Measurements from ENCODE around the gene ALPI.

The ALPI gene

DNA sequence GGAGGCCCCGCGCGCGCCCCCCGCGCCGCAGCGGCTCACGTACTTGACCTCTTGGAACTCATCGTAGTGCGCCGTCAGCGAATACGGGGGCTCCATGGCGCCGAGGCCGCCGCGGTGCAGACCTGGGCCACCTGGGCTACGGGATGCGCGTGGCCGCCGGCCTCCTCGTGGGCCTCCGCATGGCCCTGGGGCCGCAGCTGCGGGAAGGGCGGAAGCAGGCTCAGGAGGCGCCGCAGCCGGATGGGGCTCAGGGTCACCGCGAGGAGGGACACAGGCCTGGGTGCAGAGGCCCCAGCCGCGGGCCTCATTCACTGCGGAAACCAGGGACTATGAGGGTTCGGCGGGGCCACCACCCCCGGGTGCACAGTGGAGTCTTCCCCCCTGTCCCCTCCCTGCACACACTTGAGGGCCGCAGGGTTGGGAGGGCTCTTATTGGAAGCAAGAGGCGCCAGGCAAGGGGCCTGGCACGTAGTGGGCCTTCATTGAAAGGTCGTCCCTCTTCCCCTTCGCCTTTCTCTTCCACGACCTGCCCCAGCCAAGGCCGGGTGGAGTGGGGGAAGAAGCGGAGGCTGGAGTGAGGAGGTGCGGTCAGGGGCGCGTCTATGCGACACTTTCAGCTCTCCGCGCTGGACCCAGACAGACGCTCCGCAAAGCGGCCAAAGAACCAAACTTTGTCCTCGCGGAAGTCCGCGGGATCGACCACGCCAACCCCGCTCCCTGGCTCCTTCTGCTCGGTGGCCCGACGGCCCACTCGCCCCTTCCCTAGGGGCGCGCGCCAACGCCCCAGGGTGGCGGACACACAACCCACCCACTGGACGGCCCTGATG is 30.8 kb downstream of the ALPI start:
- no peak for DNase-seq

- DNase-seq: no peak
These were observed 31.6 kb downstream of the ALPI start, which contains the start of gene ECEL1 for GRCh38 chr2:232487385-232488096. Gene ECEL1, minus strand, starts transcription at chr2:232487834. Its CDS starts 1,181 bp downstream, at chr2:232486653.

- no peak for DNase-seq
These were observed 32.3 kb downstream of the ALPI start for GRCh38 chr2:232488097-232488711.

DNA sequence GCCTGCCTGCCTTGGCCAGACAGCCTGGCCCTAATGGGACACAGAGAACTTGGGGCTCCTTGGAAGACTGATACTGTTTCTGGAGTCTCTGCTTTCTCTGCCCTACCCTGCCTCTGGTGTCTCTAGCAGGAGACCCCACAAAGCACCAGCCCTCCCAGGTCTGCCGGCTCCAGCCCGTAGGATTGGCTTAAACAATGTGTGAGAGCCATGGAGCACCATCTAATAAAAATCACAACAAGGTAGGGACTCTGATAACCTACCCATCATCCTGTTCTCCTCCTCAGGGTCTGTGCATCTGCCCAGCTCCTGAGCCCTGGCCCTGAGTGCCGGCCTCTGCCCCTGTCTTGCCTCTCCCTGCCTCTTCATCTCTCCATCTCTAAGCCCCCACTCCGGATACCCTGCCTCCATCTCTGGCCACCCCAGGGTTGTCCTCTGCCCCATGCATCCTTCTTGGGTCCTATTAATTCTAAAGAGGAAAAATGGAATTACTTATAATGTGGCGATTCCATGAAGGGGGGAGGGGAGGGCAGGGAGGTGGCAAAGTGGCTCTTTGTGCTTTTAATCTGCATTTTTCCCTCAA is 32.9 kb downstream of the ALPI start:
- no peak for DNase-seq

DNA sequence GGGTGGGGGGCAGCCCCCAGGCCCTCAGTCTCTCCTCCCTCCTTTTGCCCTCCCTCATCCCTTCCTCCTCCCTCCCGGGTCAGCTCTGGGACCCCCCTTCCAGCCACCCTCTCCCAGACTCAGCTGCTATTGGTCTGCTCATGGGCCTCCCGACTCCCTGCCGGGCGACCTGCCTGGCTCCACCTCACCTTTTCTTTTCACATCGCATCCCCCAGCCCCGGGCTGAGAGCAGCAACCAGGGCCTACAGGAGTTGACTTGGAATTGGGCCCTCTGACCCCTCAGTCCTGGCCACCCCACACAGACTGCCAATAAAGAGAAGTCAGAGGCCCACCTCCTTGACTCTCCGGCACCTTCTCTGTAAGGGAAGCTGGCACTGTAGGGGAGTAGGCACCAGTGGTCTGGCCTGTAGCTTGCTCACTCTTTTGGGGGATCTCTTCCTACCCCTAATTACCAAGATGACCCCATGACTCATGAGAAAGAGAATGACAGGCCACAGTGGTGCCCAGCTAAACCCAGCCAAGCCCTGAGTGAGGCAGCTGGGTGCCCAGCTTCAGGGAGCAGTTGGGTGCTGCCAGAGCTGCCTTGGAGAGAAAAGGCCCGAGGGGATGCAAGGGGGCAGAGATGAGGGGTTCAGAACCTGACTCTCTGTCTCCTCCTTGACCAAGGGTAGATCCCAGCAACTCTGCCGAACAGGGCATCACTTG is 33.7 kb downstream of the ALPI start:
- DNase-seq: no peak

- DNase-seq: no peak
These were observed 34.5 kb downstream of the ALPI start for GRCh38 chr2:232490221-232491138.

DNA sequence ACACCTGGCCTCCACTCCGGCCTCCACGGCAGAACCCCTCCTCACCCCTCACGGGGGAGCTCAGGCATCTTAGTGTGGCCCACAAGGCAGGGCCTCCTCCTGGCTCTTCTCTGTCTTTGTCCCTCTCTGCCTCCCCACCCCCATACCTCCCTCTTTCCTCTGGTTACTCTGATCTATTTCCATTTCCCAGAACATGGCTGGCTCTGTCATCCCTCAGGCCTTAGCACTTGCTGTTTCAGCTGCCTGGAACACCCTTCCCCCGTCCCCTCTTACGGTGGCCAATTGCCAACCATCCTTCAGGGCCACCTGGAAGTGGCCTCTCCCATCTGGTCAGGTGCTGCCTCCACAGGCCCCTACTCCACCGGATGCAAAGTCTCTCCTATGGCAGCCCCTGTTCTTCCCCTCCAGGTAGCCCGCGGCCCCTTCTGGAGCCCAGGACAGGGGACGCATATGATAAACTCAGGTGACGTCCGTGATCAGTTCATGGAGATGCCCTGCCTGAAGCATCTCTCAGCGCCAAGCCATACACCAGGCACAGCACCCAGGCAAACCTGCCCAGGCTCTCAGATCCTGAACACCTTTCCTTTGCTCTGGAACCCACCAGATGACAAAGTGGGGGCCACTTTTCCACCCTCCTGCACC is 35.3 kb downstream of the ALPI start:
- DNase-seq: no peak

- no peak for DNase-seq
These were observed 36.4 kb downstream of the ALPI start for GRCh38 chr2:232492236-232492848.

DNA sequence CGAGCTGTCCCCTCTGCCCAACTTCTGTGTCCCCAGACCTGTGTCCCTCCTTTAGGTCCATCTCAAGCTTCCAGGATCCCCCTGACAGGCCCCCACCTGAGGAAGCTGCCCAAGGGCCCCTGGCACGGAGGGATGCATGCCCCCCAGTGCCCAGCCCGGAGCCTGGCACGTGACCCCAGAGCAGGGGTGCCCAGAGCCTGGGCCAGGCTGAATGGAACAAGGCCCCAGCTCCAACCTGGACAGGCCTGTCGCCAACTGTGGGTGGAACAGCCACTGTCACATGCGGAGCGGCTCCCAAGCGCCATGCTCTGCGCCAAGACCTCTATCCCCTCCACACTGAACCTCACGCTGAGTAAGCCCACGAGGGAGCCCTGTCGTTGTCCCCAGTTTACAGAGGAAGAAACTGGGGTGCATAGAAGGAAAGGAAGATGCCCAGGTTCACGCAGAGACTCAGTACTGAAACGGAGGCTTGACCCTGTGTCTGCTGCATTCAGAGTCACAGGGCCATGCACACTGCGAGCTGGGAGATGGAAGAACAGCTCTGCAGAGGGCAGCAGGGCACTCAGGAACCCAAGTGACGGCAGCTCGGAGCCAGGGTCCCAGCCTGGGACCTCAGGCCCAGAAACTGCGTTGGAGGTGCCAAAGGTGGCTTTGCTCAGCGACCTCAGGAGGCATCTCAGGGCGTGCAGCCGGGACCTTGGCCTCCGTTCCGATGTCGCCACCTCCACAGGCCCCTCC is 37.2 kb downstream of the ALPI start:
- DNase-seq: no peak

DNA sequence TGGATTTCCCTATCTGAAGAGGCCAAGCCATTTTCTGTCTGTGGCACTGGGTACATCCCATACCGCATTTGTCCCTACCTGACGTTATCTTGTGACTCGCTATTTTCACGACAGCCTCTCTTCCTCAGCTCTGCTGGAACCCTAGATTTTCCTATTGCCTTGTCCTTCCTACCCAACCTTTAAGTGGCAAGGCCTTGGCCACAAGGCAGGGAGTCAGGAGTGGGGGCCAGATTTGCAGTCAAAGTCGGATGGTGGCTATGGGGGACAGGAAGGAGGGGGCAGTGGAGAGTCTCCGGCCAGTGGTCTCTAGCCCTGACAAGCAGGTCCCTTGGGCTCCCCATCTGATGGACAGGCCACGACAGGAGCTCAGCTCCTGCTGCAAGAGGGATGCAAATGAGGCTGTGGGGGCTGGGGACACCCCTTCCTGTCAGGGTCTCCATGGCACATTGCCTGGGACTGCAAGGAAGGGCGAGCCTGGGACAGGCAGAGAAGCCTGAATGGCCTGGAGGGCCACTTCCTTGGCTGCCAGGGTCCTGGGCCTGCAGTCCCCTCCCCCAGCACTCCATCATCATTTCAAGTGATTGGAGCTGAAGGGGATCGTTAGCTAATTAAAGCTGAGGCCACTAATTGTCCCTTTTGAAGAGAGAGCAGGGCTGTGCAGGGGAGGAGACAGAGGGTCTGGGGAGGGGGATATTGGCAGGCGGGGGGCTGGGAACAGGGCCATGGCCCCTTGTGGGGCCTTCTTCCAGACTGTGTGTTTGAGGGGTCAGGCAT is 37.9 kb downstream of the ALPI start:
- DNase-seq: no peak

DNA sequence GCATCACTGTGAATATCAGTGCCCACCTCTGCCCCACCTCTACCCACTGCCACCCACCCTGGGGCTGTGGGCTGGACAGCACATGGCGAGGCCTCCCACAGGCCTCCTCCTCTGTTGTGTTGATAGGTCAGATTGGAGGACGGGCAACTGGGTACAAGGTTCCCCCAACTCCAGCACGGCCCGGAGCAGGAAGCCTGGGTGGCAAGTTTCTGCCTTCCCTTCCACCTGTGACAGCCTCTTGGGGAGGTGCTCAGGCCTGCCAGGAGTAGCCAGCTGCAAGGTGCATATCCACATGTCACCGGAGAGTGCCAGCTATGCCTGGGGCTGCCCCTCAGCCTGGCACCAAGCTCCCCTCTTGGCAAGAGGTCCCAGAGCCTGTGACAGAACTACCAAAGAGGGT is 38.6 kb downstream of the ALPI start:
- no peak for DNase-seq

DNA sequence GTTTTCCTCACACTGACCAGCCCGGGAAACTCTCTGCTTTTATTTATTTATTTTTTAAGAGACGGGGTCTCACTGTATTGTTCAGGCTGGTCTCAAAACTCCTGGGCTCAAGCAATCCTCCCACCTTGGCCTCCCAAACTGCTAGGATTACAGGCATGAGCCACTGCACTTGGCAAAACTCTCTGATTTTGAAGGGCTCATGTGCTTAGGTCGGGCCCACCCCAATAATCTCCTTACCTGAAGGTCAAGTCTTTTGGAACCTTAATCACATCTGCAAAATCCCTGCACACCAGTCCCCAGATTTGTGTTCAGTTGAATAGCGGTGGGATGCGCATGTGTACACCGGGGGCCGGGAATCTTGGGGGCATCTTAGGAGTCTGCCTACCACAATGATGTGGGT is 39.3 kb downstream of the ALPI start:
- no peak for DNase-seq

GRCh38 chr2:232496501-232497270 is 40.7 kb downstream of the ALPI start:
- no peak for DNase-seq

DNA sequence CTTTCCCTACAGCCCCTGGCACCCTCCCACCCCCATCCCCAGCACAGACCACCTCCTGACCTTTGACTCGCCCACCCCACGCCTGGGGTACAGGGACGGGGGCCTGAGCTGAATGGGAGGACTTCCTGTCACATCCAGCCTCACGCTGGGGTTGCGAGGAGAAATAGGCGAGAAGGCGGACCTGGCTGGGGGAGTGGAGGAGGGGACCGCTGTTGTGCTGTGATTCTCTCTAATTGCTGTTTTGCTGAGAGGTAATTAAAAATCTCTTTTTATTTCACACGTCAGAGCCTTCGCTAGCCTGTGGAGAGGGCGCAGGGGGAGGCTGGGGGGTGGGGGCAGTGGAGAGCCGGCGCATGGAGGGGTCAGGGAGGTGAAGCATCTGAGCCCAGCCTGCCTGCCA is 41.4 kb downstream of the ALPI start:
- DNase-seq: no peak

GRCh38 chr2:232498452-232498851 is 42.5 kb downstream of the ALPI start:
- DNase-seq: no peak

- no peak for DNase-seq
These were observed 45.4 kb downstream of the ALPI start for GRCh38 chr2:232501331-232501771.

DNA sequence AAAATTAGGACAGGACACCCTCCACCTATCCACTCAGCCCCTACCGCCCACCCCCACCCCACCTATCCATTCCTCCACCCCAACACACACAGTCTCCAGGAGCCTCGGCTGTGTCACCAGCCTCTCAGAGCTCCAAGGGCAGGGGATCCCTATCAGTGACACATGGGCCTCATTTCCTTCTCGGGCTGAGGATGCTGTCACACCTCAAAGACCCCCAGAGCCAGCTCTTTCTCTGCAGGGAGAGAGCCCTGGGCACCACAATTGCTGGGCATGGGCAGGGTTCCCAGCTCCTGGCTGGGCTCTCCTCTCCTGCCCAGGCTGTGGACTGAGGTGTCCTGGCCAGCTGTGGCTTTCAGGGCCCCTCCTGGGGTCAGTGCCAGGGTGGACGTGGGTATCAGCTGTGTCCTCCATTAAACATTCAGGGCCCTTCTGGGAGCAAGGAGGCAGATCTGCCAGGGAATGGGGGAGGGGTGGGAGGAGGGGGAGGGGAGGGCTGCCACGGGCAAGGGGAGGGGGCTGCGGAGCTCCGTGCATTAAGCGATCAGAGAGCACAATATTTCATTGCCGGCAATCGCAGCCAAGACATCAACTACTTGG is 45.9 kb downstream of the ALPI start:
- no peak for DNase-seq

GRCh38 chr2:232502511-232502910 is 46.6 kb downstream of the ALPI start:
- no peak for DNase-seq
